Uterus (tissue), 2 donors: ENCODE results near the gene GUCY2F.

Source experiments
- POLR2A ChIP-seq, 2 donors: fragments of 450-650 bp; IDR thresholded peaks; one replicate each; pipeline ENCODE4 v1.6.1; 2016; ENCODE audit warnings: antibody characterized with exemption in 2 of 2, mild to moderate bottlenecking in 1 of 2, moderate library complexity in 1 of 2
- TF ChIP-seq, protein P1 (sequence below), 4 experiments: fragments of 200-600 bp in 2 of 4; fragments of 450-650 bp in 2 of 4; sonication (generic) in 2 of 4; IDR thresholded peaks; one replicate each; pipeline ENCODE4 v1.5.1; 2016 to 2019; ENCODE audit warnings: antibody characterized with exemption in 4 of 4, mild to moderate bottlenecking in 2 of 4, moderate library complexity in 1 of 4

DNA sequence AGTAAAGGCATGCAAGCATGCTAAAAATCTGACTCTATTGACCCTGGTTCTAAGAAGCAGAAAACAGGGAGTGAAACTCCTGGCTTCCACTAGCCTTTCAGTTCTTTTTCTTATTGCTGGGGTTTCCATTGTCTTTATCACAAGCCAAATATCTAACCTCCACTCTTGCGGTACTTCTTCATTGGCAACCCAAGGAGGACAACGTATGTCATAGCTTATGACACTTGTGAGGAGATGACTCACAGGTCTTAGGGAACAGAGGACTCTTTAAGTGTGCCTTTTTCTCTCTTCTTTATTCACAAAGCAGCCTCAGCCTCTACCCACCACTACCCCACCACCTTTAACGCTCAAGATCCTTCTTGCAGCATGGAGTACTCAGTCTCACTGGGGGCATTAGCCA is 124.2 kb downstream of the GUCY2F start:
- TF ChIP-seq, protein P1, sequence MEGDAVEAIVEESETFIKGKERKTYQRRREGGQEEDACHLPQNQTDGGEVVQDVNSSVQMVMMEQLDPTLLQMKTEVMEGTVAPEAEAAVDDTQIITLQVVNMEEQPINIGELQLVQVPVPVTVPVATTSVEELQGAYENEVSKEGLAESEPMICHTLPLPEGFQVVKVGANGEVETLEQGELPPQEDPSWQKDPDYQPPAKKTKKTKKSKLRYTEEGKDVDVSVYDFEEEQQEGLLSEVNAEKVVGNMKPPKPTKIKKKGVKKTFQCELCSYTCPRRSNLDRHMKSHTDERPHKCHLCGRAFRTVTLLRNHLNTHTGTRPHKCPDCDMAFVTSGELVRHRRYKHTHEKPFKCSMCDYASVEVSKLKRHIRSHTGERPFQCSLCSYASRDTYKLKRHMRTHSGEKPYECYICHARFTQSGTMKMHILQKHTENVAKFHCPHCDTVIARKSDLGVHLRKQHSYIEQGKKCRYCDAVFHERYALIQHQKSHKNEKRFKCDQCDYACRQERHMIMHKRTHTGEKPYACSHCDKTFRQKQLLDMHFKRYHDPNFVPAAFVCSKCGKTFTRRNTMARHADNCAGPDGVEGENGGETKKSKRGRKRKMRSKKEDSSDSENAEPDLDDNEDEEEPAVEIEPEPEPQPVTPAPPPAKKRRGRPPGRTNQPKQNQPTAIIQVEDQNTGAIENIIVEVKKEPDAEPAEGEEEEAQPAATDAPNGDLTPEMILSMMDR (IDR thresholded peaks at IDR 0.05) = no peak
- TF ChIP-seq POLR2A (IDR thresholded peaks at IDR 0.05) = no peak
